GM19193 (cell line): ENCODE data around the gene MBTPS1.

Experiments
- POLR2A ChIP-seq: IDR thresholded peaks from 4 replicates; pipeline ENCODE4 v1.6.1; 2011; ENCODE audit not compliant: insufficient read depth, insufficient read length; ENCODE audit errors: extremely low read depth

Gene MBTPS1

DNA sequence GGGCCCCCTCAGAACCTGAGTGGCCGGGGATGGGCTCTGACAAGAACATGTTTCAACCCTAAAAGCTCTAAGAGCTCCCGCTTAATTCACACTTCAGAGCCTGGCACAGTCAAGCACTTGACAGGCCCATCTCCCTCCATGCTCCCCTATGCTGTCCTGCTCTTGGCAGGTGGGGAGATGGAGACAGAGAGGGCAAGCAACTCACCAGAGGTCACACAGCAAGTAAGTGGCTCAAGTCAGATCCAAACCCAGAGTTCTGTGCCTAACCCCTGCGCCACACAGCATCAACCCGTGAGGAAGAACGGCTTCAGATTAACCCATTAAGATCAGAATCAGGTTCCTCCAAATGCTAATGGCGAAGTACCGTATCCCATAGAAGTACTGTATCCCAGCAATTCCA lies 112.3 kb downstream of the MBTPS1 start:
- TF ChIP-seq POLR2A = no peak
